Myocyte (in vitro differentiated cells): Measurements from ENCODE around the gene ARID3A. TPM values are rescaled to one million over a fixed set of nuclear protein-coding genes. Genes with fewer than 3 reads are reported as not detected.

ENCODE experiments used
- DNase-seq: peaks from one replicate; pipeline ENCODE4 v3.0.0-alpha.2; 2012; ENCODE audit warnings: low read depth
- total RNA-seq: library from RNA; depleted of rRNA; stranded (reverse); fragments of >200 nt; gene quantifications from 2 replicates; pipeline ENCODE4 v1.2.3, GENCODE V29; 2014

Gene ARID3A
- total RNA-seq, 1 donor from 2014 or later, result 3.2 TPM

GRCh38 chr19:929203-929890, 3.5 kb downstream of the ARID3A start:
- DNase-seq, result no peak

GRCh38 chr19:929891-930258, 4.0 kb downstream of the ARID3A start:
- DNase-seq, result no peak

GRCh38 chr19:931860-932647, 6.2 kb downstream of the ARID3A start:
- no peak for DNase-seq

- DNase-seq, result peak; percentile 68
Observed at GRCh38 chr19:932648-933552, 7.1 kb downstream of the ARID3A start.

- DNase-seq, result no peak
Observed at GRCh38 chr19:933553-933882, 7.7 kb downstream of the ARID3A start.

- no peak for DNase-seq
Observed at GRCh38 chr19:934197-934840, 8.5 kb downstream of the ARID3A start.

- peak; percentile 73 for DNase-seq
Observed at GRCh38 chr19:934865-935479, 9.1 kb downstream of the ARID3A start.

- DNase-seq, result no peak
Observed at GRCh38 chr19:936175-936546, 10.3 kb downstream of the ARID3A start.

- DNase-seq, result no peak
Observed at GRCh38 chr19:937259-937694, 11.4 kb downstream of the ARID3A start.

- DNase-seq, result peak; percentile 54
Observed at GRCh38 chr19:938233-938923, 12.5 kb downstream of the ARID3A start.

- DNase-seq, result no peak
Observed at GRCh38 chr19:939439-939838, 13.6 kb downstream of the ARID3A start.

GRCh38 chr19:939922-940321, 14.1 kb downstream of the ARID3A start:
- DNase-seq, result no peak

GRCh38 chr19:940591-941291, 14.9 kb downstream of the ARID3A start:
- peak; percentile 91 for DNase-seq

GRCh38 chr19:941292-942132, 15.7 kb downstream of the ARID3A start:
- DNase-seq, result no peak

GRCh38 chr19:942133-942645, 16.4 kb downstream of the ARID3A start:
- DNase-seq, result no peak

- no peak for DNase-seq
Observed at GRCh38 chr19:943551-944170, 17.8 kb downstream of the ARID3A start.

- no peak for DNase-seq
Observed at GRCh38 chr19:944171-944567, 18.3 kb downstream of the ARID3A start.

GRCh38 chr19:944663-945241, 18.9 kb downstream of the ARID3A start:
- DNase-seq, result no peak
